ENCODE data around the gene ACOXL. TPM values are rescaled to one million over a fixed set of nuclear protein-coding genes. Genes with fewer than 3 reads are reported as not detected.

Gene ACOXL
- total and polyA plus RNA-seq, 2 of the 8 experiments (the other 6 are each of a cell fraction or from before 2014, with no cell fraction given), result 11.4 to 20.6 TPM

- H3K18ac ChIP-seq (ENCODE audit: extremely low read depth, low read length), result no peak overlapping the region
- H4K20me1 ChIP-seq (replicated peaks in 1 of 2; ENCODE audit: control insufficient read depth in 1 of 2, insufficient read depth in 2 of 2, low read length in 2 of 2), result no peaks in the 10 kb centered on the region
- no peak overlapping the region for H3K27ac ChIP-seq (ENCODE audit: low read depth, low read length)
- no peak overlapping the region for H3K56ac ChIP-seq (replicated peaks; ENCODE audit: insufficient read length, low read depth, low read length)
- no peak overlapping the region for H3K23ac ChIP-seq (ENCODE audit: insufficient read length)
- no peak overlapping the region for H2BK20ac ChIP-seq (ENCODE audit: low read length)
- no peak overlapping the region for H4K91ac ChIP-seq (replicated peaks; ENCODE audit: insufficient read length, low read length)
- H3K4me2 ChIP-seq (ENCODE audit: insufficient read depth in 1 of 2, low read depth in 2 of 2, low read length in 2 of 2), result no peak overlapping the region
- H3K4me3 ChIP-seq (ENCODE audit: extremely low read depth in 1 of 4, insufficient read depth in 2 of 4, low read depth in 3 of 4, low read length in 4 of 4), result no peak overlapping the region
- H2BK5ac ChIP-seq (ENCODE audit: low read depth, low read length), result no peak overlapping the region
- no peaks in the 10 kb centered on the region for H3K4me1 ChIP-seq (replicated peaks in 1 of 4; ENCODE audit: control insufficient read depth in 3 of 4, insufficient read depth in 4 of 4, low read length in 3 of 4)
- H2BK15ac ChIP-seq (ENCODE audit: low read length), result no peak overlapping the region
- H3K79me2 ChIP-seq (ENCODE audit: control insufficient read depth in 1 of 2, insufficient read depth in 2 of 2, low read length in 2 of 2), result no peaks in the 10 kb centered on the region
- WGBS, 2 experiments (ENCODE audit: extremely low coverage in 1 of 2, insufficient coverage in 1 of 2, insufficient read length in 1 of 2, insufficient replicate concordance in 2 of 2, low coverage in 1 of 2, low lambda C conversion rate in 2 of 2, missing lambda C conversion rate in 1 of 2), result 85% methylated on average over 2 of the region's 2 CpGs; no CpG with 5 or more reads in 1 of the 2 experiments
- no peak overlapping the region for H4K5ac ChIP-seq (ENCODE audit: insufficient read length, low read depth, low read length)
- H4K8ac ChIP-seq (ENCODE audit: extremely low read depth, insufficient read depth, low read length), result no peak overlapping the region
- H3K9me3 ChIP-seq (ENCODE audit: insufficient read depth in 2 of 2, low read depth in 1 of 2, low read length in 1 of 2), result no peaks in the 10 kb centered on the region
- H2AFZ ChIP-seq (ENCODE audit: low read length), result no peak overlapping the region
- POLR2A ChIA-PET (ENCODE audit: partially characterized antibody), result interaction anchor here (0.7 to 0.9 kb wide), 2 partner anchors 9 to 253 kb away, joined by 3 read pairs; no protein-coding TSS in a partner anchor
- no peak overlapping the region for H3K9ac ChIP-seq (replicated peaks in 1 of 4; ENCODE audit: extremely low read depth in 1 of 4, low read depth in 3 of 4, low read length in 3 of 4)
- H3K27me3 ChIP-seq (replicated peaks in 1 of 4; ENCODE audit: control insufficient read depth in 3 of 4, extremely low read depth in 1 of 4, insufficient read depth in 3 of 4, low read length in 3 of 4), result no peaks in the 10 kb centered on the region
- H3K36me3 ChIP-seq (ENCODE audit: control insufficient read depth in 2 of 4, insufficient read depth in 4 of 4, low read length in 3 of 4), result no peaks in the 10 kb centered on the region
- FAIRE-seq, result no peak
- H2AK5ac ChIP-seq (ENCODE audit: low read depth, low read length), result no peak overlapping the region
- H3K4ac ChIP-seq (replicated peaks; ENCODE audit: insufficient read length, low read depth, low read length), result no peak overlapping the region
- no peak for DNase-seq (ENCODE audit: low read depth in 1 of 2, low spot score in 2 of 2)
- CTCF ChIA-PET (ENCODE audit: partially characterized antibody), result interaction anchor here (0.7 kb wide), 1 partner anchor 24 kb away, joined by 3 read pairs; no protein-coding TSS in a partner anchor
- no peak overlapping the region for H3K14ac ChIP-seq (ENCODE audit: insufficient read length)
- no peaks in the 10 kb centered on the region for H3K23me2 ChIP-seq (ENCODE audit: low read depth, low read length)
- H2BK12ac ChIP-seq (ENCODE audit: low read depth, low read length), result no peak overlapping the region
- no peak overlapping the region for H2BK120ac ChIP-seq (replicated peaks; ENCODE audit: low read depth, low read length)
- no peaks in the 10 kb centered on the region for H3K79me1 ChIP-seq (ENCODE audit: low read depth, low read length)
- TF ChIP-seq CHD1 (IDR thresholded peaks at IDR 0.05; ENCODE audit: low read depth, low read length), result no peak
These were observed 362.3 kb downstream of the ACOXL start for GRCh38 chr2:111094691-111095090.
